Measurements from ENCODE around the gene CASK. TPM values are rescaled to one million over a fixed set of nuclear protein-coding genes. Genes with fewer than 3 reads are reported as not detected.
"Not testable (repeated sequence)": the region's sequence is repeated elsewhere in the genome, so short reads cannot be mapped to it uniquely, and the experiment has no call there.

CASK gene
- total RNA-seq, 1 experiment from 2014 or later: 42.5 TPM

DNA sequence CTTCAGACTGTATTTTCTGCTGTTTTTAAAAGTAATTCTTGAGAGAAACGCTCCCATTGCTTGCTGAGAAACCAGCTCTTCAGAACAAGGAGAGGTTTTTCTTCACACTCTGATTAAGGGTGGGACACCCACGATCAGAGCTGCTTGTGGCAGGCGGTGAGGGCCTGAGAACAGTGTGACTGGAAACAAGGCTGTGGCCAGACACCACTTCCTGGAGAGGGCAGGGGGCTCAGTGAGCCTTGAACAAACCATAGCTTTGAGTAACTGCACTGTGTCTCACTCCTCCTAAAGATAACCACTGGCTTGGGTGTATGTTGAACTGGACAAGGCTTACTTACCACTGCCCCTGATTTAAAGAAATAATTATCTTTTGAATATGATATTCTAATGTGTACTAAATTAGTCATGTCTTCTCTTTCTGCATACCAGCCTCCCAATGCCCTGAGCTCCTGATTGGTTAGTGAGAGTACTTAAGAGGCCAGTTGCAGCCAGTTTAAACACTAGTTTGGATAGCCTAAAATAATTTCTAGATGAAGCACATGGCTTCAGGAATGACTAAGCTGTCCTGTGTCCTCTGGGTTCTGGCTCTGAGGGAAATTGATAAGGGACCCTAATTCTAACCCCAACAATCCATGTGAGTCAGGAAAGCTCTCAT is 203.1 kb downstream of the CASK start:
- in situ Hi-C loops (cut with HindIII; ENCODE audit: low pct_unique_long_range_greater_than_20kb, low sequenced_read_pairs): no loop called here
- no peak for DNase-seq (ENCODE audit: low read depth)

DNA sequence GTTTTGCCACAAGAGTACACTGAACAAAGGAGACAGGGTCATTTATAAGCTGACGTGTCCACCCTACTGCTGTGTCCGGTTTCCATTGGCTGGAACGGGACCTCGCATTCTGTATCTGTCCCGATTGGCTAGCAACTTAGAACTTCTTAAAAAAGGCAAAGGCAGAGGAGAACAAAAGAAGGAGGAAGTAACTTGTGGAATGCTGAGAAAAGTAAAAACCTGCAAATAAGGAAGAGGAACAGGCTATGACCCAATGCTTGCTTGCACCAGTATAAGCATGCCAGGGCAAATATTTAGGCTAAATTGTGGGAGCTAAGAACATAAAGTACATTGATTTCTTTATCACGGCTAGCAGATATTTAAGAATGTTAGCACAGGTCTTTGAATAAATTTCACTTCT is 203.7 kb downstream of the CASK start:
- in situ Hi-C loops (cut with HindIII; ENCODE audit: low pct_unique_long_range_greater_than_20kb, low sequenced_read_pairs); DNase-seq (ENCODE audit: low read depth): not testable (repeated sequence)

DNA sequence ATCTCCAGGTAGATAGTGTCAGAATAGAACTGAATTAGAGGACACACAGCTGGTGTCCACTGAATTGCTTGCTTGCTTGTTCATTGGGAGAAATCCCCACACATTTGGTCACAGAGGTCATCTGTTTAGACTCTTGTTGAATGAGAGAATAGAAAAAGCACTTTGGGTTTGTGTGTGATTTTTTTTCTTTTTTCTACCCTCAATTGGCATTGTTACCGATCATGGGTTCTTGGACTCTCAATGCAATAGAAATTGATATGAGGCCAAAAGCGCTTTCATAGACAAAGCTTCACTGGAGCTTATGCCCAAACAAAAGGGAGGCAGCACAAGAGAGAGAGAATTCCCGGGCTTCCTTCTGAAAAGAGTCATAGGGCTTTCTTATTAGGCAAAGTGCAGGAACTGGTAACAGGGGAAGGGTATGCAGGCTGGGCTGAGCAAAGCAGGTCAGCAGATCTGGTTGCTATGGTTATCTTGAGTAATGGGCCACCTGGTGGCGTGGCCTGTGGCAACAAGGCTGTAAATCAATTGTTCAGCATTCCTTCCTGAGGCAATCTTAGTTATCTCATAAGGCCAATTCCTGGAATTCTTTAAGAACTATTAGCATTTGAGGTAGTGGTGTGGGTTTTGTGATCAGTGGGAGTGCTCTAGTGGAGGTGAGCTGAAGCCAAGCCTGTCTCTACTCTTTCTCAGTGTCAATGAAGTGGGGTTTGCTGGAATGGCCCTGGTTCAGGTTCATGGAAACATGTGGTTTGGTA is 204.7 kb downstream of the CASK start:
- in situ Hi-C loops (cut with HindIII; ENCODE audit: low pct_unique_long_range_greater_than_20kb, low sequenced_read_pairs): no loop called here
- DNase-seq (ENCODE audit: low read depth): peak; percentile 18

GRCh38 chrX:41716767-41717473 is 206.4 kb downstream of the CASK start:
- in situ Hi-C loops (cut with HindIII; ENCODE audit: low pct_unique_long_range_greater_than_20kb, low sequenced_read_pairs): no loop called here
- DNase-seq (ENCODE audit: low read depth): no peak

DNA sequence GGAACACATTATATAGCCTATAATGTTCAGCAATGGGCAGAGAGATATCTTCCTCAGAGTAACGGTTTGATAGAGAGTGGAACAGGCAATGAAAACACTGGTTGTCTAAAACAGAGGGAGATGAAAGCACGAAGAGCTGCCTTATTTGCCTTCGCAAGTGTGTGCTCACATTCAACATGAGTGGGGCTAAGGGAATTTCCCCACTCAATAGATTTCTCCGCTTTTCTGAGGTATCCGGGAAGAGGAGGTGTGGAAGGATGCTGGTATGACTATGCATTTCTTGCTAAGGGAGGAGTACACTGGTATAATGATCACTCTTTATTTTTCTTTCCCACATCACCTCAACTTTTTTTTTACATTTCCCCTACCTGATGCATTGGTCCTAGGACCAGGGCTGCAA is 207.1 kb downstream of the CASK start:
- DNase-seq (ENCODE audit: low read depth): no peak
- in situ Hi-C loops (cut with HindIII; ENCODE audit: low pct_unique_long_range_greater_than_20kb, low sequenced_read_pairs): no loop called here

GRCh38 chrX:41711021-41711667 is 212.2 kb downstream of the CASK start:
- in situ Hi-C loops (cut with HindIII; ENCODE audit: low pct_unique_long_range_greater_than_20kb, low sequenced_read_pairs): no loop called here
- no peak for DNase-seq (ENCODE audit: low read depth)

DNA sequence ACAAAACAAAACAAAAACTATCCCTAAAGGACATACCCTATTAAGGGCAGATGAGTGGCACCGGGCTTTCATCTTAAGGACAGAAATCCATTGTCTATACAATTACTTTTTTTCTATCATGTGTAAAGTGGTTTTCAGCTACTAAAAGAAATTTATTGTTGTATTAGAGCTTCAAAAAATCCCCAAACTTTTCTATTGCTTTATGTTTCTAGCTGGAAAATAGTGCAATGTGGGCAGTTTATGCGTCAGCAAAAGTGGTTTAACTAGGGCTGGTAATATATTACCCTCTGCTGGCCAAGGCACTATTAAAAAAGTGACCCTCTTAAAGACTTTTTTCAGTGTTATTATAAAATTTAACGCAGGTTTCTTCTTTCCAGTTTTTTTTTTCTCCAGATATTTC is 214.9 kb downstream of the CASK start:
- no peak for DNase-seq (ENCODE audit: low read depth)
- in situ Hi-C loops (cut with HindIII; ENCODE audit: low pct_unique_long_range_greater_than_20kb, low sequenced_read_pairs): no loop called here

GRCh38 chrX:41707218-41707617 is 216.1 kb downstream of the CASK start:
- in situ Hi-C loops (cut with HindIII; ENCODE audit: low pct_unique_long_range_greater_than_20kb, low sequenced_read_pairs): no loop called here
- DNase-seq (ENCODE audit: low read depth): no peak

DNA sequence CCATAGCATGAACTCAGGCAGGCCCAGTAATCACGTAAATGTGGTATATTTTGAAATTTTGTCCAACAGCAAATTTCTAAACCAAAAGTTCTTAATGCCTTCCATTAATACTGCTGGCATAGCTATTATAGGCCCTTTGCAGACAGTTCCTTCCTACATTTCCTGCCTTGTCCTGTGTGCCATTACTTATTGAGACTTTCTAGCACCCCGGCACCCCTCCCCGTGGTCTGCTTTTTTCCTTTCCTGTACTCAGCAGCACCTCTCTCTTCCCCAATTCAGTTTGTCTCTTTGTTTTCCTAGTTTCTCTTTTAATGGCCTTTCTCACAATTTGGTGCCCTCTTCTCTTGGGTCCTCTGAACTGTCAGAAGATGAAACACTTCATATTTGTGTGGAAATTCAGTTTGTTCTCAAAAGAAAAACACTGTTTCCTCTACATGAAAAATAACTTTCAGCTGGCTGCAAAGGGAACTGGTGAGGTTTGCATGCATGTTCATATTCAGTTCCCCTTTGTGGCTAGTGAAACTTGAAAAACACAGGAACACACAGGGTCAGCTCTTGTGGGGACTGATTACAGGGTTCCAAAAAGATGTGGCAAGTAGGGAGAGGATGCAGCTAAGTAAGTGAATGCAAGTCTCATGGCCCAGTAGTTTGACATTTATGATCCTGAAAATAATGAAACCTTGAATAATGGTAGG is 217.5 kb downstream of the CASK start:
- no peak for DNase-seq (ENCODE audit: low read depth)
- in situ Hi-C loops (cut with HindIII; ENCODE audit: low pct_unique_long_range_greater_than_20kb, low sequenced_read_pairs): no loop called here

DNA sequence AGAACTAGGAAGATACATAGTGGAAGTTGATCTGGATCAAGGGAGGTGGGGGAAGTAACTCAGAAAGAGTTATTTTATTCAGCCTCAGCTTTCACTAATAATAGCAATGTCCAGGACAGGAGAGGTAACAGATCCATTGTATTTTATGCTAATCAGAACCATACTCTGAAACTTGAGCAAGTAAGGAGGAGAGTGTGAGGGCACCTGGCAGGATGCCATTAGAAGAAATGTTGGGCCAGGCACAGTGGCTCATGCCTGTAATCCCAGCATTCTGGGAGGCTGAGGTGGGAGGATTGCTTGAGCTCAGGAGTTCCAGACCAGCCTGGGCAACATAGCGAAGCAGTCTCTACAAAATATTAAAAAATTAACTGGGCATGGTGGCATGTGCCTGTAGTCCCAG is 218.3 kb downstream of the CASK start:
- in situ Hi-C loops (cut with HindIII; ENCODE audit: low pct_unique_long_range_greater_than_20kb, low sequenced_read_pairs): no loop called here
- DNase-seq (ENCODE audit: low read depth): no peak

DNA sequence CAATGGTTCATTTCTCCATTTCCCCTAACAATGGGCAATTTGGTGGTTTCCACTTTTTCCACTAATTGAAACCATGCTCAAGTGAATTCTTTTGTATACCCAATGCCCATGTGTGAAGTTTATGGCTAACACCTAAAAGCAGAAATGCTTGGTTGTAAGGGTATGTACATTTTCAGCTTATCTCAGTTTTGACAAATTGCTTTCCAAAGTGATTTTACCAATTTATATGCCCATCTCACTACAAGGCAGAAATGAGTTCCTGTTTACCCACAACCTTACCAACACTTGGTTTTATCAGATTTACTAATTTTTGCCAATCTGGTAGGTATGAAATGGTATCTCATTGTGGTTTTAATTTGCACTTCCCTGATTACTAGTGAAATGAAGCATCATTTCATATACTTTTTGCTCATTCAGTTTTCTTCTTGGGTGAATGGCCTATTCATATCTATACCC is 219.8 kb downstream of the CASK start:
- no peak for DNase-seq (ENCODE audit: low read depth)
- in situ Hi-C loops (cut with HindIII; ENCODE audit: low pct_unique_long_range_greater_than_20kb, low sequenced_read_pairs): no loop called here

- no peak for DNase-seq (ENCODE audit: low read depth)
- in situ Hi-C loops (cut with HindIII; ENCODE audit: low pct_unique_long_range_greater_than_20kb, low sequenced_read_pairs): no loop called here
Measured at GRCh38 chrX:41695426-41695825, 227.9 kb downstream of the CASK start.

DNA sequence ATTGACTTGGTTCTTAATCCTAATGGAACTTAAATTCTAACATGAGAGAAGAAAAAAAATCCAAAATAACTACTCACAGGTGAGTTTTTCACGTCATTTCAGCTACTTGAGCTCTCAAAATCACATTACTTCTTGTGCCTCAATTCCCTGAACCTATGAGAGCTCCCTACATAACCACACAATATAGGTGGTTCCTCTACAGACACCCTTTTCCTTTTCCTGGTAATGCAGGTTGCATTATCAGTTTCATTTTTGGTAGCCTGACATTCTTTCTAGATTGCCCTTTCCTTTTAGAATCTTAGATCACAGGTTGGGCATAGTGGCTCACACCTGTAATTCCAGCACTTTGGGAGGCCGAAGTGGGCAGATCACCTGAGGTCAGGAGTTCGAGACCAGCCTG is 230.3 kb downstream of the CASK start:
- in situ Hi-C loops (cut with HindIII; ENCODE audit: low pct_unique_long_range_greater_than_20kb, low sequenced_read_pairs): no loop called here

DNA sequence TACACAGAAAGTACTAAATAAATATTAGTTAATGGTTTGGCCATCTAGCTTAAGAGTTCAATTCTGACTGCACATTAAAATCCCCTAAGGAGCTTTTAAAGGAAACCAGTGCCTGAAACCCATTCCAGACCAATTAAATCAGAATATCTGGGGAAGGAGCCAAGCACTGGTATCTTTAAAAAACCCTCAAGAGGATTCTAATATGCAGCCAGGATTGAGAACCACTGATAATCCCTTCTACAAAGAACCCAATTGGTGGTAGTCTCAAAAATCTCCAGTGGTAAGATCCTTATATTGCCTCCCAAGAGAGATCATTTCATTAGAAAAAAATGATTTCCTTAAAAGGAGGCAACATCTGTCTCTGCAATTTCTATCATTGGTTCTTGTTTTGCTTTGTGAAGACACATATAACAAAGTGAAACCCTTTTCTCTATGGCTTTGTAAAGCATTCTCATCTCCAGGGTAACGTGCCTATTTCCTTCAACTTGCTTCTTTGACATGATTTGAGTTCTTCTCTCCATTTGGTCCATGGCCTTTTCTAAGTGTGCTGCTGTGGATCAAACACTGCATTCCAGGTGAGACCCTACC is 231.1 kb downstream of the CASK start:
- DNase-seq (ENCODE audit: low read depth): no peak
- in situ Hi-C loops (cut with HindIII; ENCODE audit: low pct_unique_long_range_greater_than_20kb, low sequenced_read_pairs): no loop called here

More for the DNA sequence above, 230.3 kb downstream of the CASK start:
- no peak for DNase-seq (ENCODE audit: low read depth)

DNA sequence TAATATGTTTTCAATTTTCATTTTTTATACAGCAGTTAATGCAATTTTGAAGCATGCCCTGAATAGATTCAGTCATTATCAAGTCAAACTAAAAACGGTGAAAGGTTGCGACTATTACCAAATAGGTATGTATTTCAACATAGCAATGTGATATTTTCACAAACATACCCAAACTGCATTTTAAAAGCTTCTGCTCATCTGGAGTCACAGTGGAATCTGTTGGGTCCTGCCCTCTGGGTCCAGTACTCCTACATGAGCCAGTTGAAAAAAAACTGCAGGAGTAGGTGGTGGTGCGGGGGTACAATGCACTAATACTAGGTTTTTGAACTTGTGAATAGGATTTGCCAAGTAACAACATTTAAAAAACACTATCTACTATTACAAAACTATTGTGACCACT is 233.6 kb downstream of the CASK start:
- in situ Hi-C loops (cut with HindIII; ENCODE audit: low pct_unique_long_range_greater_than_20kb, low sequenced_read_pairs): no loop called here
- no peak for DNase-seq (ENCODE audit: low read depth)

- in situ Hi-C loops (cut with HindIII; ENCODE audit: low pct_unique_long_range_greater_than_20kb, low sequenced_read_pairs): no loop called here
- no peak for DNase-seq (ENCODE audit: low read depth)
Measured at GRCh38 chrX:41688835-41689234, 234.5 kb downstream of the CASK start, which contains the start of gene GPR34. TSS of gene GPR34 (plus strand) at chrX:41688973. CDS start at chrX:41695634, 6,661 bp downstream.

DNA sequence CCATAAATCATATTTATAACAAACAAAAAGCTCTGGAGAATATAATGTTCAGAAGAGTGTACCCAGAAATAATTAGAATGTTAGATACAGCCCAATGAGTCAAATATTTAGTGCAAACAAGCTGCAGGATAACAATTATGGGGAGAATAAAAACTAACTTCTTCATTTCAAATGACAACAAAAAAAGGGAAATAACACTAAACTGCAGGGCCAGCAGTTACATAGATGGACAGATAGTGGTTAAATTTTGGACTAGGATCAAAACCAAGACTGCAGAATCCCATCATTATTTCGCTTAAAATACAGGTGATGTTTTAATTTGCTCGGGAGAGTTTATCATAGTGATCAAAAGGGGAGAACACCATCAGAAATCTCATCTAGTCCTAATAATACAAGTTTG is 235.2 kb downstream of the CASK start:
- in situ Hi-C loops (cut with HindIII; ENCODE audit: low pct_unique_long_range_greater_than_20kb, low sequenced_read_pairs): no loop called here
- no peak for DNase-seq (ENCODE audit: low read depth)

- no peak for DNase-seq (ENCODE audit: low read depth)
- in situ Hi-C loops (cut with HindIII; ENCODE audit: low pct_unique_long_range_greater_than_20kb, low sequenced_read_pairs): no loop called here
Measured at GRCh38 chrX:41686788-41687187, 236.6 kb downstream of the CASK start.
